ENCODE data around the gene SAP30.

The SAP30 gene

GRCh38 chr4:173382349-173382748, 11.6 kb downstream of the SAP30 start:
- DNase-seq (ENCODE audit: low read depth): no peak
- no peak for TF ChIP-seq CTCF (conservative IDR thresholded peaks at IDR 0.05; ENCODE audit: low read length)
- H3K4me3 ChIP-seq (ENCODE audit: low read length): no peak overlapping the region

- H3K4me3 ChIP-seq (ENCODE audit: low read length): no peak overlapping the region
- DNase-seq (ENCODE audit: low read depth): no peak
Measured at GRCh38 chr4:173386751-173387150, 16.0 kb downstream of the SAP30 start.

GRCh38 chr4:173391701-173392100, 20.9 kb downstream of the SAP30 start:
- TF ChIP-seq CTCF (conservative IDR thresholded peaks at IDR 0.05; ENCODE audit: low read length): no peak
- H3K4me3 ChIP-seq (ENCODE audit: low read length): no peak overlapping the region
- no peak for DNase-seq (ENCODE audit: low read depth)

More at GRCh38 chr4:173386751-173387150, 16.0 kb downstream of the SAP30 start:
- no peak for TF ChIP-seq CTCF (conservative IDR thresholded peaks at IDR 0.05; ENCODE audit: low read length)

GRCh38 chr4:173397604-173398003, 26.9 kb downstream of the SAP30 start:
- no peak for TF ChIP-seq CTCF (conservative IDR thresholded peaks at IDR 0.05; ENCODE audit: low read length)
- DNase-seq (ENCODE audit: low read depth): no peak
- H3K4me3 ChIP-seq (ENCODE audit: low read length): no peak overlapping the region

- no peak overlapping the region for H3K4me3 ChIP-seq (ENCODE audit: low read length)
- TF ChIP-seq CTCF (conservative IDR thresholded peaks at IDR 0.05; ENCODE audit: low read length): no peak
- no peak for DNase-seq (ENCODE audit: low read depth)
Measured at GRCh38 chr4:173398220-173398619, 27.5 kb downstream of the SAP30 start.

DNA sequence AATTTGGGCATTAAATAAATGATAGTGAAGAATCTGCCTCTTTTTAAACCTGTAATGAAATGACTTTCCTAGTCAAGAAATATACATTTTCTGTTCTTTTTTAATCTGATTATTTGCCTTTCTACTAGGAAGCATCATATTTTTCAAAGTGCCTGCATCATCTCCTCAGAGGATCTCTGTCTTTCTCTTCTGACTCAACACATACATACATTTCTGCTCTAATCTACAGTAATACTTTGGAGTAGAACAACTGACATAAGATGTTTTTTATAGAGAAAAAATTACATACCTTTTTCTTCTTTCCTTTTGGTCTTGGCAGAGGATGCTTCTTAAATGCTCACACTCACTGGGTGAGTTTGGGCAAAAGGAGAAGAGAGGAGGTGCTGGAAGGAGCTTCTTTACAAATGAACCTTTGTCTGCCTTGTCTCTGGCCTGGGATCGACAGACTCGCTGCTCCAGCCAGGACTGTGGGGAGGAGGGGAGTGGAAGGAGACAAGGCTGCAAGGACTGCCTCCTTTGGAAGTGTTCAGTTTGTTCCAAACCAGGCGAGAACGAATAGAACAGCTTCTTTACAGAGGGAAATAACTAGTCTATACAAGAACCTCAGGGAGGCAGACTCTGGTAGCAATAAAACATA, 28.1 kb downstream of the SAP30 start, which contains the start of gene SCRG1:
Gene SCRG1, minus strand, starts transcription at position 338 of the 637 bp plus-strand sequence. CDS start 7,702 bp downstream, outside the sequence.
- no peak within 1 kb of the TSS for H3K4me3 ChIP-seq (ENCODE audit: low read length)
- no peak for TF ChIP-seq CTCF (conservative IDR thresholded peaks at IDR 0.05; ENCODE audit: low read length)
- no peak for DNase-seq (ENCODE audit: low read depth)

- no peak for DNase-seq (ENCODE audit: low read depth)
- H3K4me3 ChIP-seq (ENCODE audit: low read length): no peak overlapping the region
- no peak for TF ChIP-seq CTCF (conservative IDR thresholded peaks at IDR 0.05; ENCODE audit: low read length)
Measured at GRCh38 chr4:173401063-173401462, 30.3 kb downstream of the SAP30 start.

Measured in AG10803 (cell line).